D721Med (cell line): ENCODE measurements around the gene TTYH3.

Source experiments
- DNase-seq: peaks from one replicate; pipeline ENCODE4 v3.0.0; 2011; ENCODE audit warnings: low spot score; ENCODE audit not compliant: insufficient read length
- FAIRE-seq: peaks from 2 replicates; lab custom pipeline; 2011; peaks lifted over from hg19 to GRCh38; lab: Jason Lieb, UNC
- TF ChIP-seq, protein P1 (sequence below): IDR thresholded peaks from 2 replicates; pipeline ENCODE4 v1.5.1; 2012; ENCODE audit warnings: mild to moderate bottlenecking, control low read depth; ENCODE audit not compliant: insufficient read depth; ENCODE audit errors: missing control alignments

The TTYH3 gene

GRCh38 chr7:2661096-2661449, 29.3 kb downstream of the TTYH3 start:
- TF ChIP-seq, protein P1, sequence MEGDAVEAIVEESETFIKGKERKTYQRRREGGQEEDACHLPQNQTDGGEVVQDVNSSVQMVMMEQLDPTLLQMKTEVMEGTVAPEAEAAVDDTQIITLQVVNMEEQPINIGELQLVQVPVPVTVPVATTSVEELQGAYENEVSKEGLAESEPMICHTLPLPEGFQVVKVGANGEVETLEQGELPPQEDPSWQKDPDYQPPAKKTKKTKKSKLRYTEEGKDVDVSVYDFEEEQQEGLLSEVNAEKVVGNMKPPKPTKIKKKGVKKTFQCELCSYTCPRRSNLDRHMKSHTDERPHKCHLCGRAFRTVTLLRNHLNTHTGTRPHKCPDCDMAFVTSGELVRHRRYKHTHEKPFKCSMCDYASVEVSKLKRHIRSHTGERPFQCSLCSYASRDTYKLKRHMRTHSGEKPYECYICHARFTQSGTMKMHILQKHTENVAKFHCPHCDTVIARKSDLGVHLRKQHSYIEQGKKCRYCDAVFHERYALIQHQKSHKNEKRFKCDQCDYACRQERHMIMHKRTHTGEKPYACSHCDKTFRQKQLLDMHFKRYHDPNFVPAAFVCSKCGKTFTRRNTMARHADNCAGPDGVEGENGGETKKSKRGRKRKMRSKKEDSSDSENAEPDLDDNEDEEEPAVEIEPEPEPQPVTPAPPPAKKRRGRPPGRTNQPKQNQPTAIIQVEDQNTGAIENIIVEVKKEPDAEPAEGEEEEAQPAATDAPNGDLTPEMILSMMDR = no peak
- DNase-seq (no peak), FAIRE-seq (no peak)

GRCh38 chr7:2661602-2662272, 30.0 kb downstream of the TTYH3 start:
- TF ChIP-seq, protein P1 = no peak
- FAIRE-seq (no peak), DNase-seq (no peak)

DNA sequence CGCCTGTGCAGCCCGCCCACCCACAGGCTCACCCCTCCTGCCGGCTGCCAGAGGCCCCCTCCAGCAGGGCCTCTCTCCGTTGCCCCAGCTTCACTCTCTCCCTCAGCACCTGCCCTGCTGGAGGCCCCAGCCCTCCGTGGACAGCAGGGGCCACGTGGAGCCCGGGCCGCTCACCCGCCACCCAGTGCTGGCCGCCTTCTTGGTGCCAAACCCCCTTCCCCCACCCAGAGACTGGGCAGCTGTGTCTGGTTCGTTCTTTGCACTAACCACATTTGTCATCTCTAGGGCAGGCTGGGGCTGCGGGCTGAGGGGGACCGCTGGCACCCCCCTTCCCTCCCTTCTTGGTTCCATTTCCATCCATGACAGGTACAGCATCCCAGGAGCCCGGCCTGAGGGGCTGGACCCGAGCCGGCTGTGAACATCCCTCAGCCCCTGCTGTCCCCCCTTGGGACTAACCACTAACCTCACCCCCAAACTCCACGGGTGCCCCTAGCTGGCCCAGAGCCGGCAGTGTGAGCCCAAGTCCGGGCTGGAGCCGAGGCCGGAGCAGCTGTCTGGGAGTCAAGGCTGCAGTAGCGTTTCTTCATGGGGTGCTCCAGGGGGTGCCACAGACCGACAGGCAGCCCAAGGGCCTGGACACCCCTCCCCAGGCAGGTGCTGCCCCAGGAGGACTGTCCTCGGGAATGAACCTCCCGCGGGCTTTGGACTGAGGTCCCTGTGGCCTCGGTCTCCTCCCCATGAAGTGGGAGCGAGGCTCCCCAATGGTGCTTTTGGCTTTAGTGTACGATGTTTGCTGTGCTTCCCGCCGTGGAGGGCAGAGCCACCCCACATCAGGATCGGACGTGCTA, 30.7 kb downstream of the TTYH3 start:
- DNase-seq (no peak), FAIRE-seq (no peak)
- TF ChIP-seq, protein P1 = no peak

- DNase-seq = no peak
- no peak for FAIRE-seq
- TF ChIP-seq, protein P1 = no peak
These were observed 31.5 kb downstream of the TTYH3 start for GRCh38 chr7:2663121-2663886.

DNA sequence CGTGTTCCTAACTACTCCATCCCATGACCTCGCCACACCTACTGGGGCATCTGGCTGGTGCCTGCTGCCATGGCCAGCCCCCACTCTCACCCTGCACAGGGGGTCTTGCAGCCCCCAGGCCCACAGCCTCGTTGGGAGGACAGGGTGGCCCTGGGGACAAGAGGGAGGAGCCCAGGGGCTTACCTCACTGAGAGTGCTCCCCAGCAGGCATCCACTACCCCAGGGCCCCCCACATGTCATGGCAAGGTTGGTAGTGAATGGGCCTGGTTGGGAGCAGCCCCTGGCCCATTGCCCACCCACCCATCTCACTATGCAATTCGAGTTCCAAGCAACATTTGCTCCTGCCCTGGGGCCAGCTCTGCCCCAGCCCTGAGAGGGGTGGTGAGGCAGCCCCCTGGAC, 32.2 kb downstream of the TTYH3 start:
- no peak for DNase-seq
- TF ChIP-seq, protein P1 = no peak
- FAIRE-seq = no peak

- no peak for FAIRE-seq
These were observed 33.6 kb downstream of the TTYH3 start for GRCh38 chr7:2665359-2665791.

More at GRCh38 chr7:2665359-2665791, 33.6 kb downstream of the TTYH3 start:
- DNase-seq = no peak
- TF ChIP-seq, protein P1 = no peak
